ENCODE data around the gene TCEAL7.

Gene TCEAL7

GRCh38 chrX:103369479-103369878 lies 39.4 kb downstream of the TCEAL7 start:
- DNase-seq (ENCODE audit: low spot score), result no peak

GRCh38 chrX:103372886-103373285 lies 42.8 kb downstream of the TCEAL7 start:
- no peak for DNase-seq (ENCODE audit: low spot score)

GRCh38 chrX:103373581-103373980 lies 43.5 kb downstream of the TCEAL7 start:
- no peak for DNase-seq (ENCODE audit: low spot score)

GRCh38 chrX:103376118-103376978 lies 46.3 kb downstream of the TCEAL7 start, which contains the start of gene BEX3:
Gene BEX3 (plus strand): TSS chrX:103376538. CDS start chrX:103377522, 984 bp downstream.
- DNase-seq (ENCODE audit: low spot score), result no peak

GRCh38 chrX:103376979-103377324 lies 46.9 kb downstream of the TCEAL7 start:
- no peak for DNase-seq (ENCODE audit: low spot score)

- no peak for DNase-seq (ENCODE audit: low spot score)
Observed at GRCh38 chrX:103378990-103379389, 49.0 kb downstream of the TCEAL7 start.

Measured in kidney capillary endothelial cell (primary cell).